Left lung (tissue), 10 donors: ENCODE data around the gene CLPSL2. TPM values are rescaled to one million over a fixed set of nuclear protein-coding genes. Genes with fewer than 3 reads are reported as not detected.

Experiments
- ATAC-seq: fragments of 200-7000 bp; cut with Tn5 transposase; one replicate; pipeline ENCODE4 v1.9.1; 2020; ENCODE audit warnings: moderate library complexity
- DNase-seq, 4 donors: peaks; one replicate each; pipeline ENCODE4 v3.0.0-alpha.2; 2013 to 2020
- H3K27ac ChIP-seq, 2 donors: fragments of 200-600 bp; sonication (generic) in 1 of 2; one replicate each; pipeline versions ENCODE4 v1.5.0 to v1.8.0; 2020 to 2021
- H3K27me3 ChIP-seq, 2 donors: fragments of 200-600 bp; sonication (generic) in 1 of 2; one replicate each; pipeline versions ENCODE4 v1.5.0 to v1.8.0; 2020 to 2021
- H3K36me3 ChIP-seq, 2 donors: fragments of 200-600 bp; sonication (generic) in 1 of 2; one replicate each; pipeline versions ENCODE4 v1.5.0 to v1.8.0; 2020 to 2021
- H3K4me1 ChIP-seq, 2 donors: fragments of 200-600 bp; one replicate each; pipeline ENCODE4 v1.8.0; 2021
- H3K4me3 ChIP-seq, 2 donors: fragments of 200-600 bp; sonication (generic) in 1 of 2; one replicate each; pipeline versions ENCODE4 v1.5.0 to v1.8.0; 2020 to 2021; ENCODE audit warnings: mild to moderate bottlenecking in 1 of 2
- H3K9me3 ChIP-seq, 2 donors: fragments of 200-600 bp; sonication (generic) in 1 of 2; one replicate each; pipeline versions ENCODE4 v1.5.0 to v1.8.0; 2020 to 2021
- intact Hi-C, 2 donors: fragments of 100-400 bp; cut with DNase I; formaldehyde crosslinking; loops; one replicate each; pipeline versions ENCODE4 v1.11.2 to v1.14.2; 2022
- polyA plus RNA-seq, 6 donors: library from polyadenylated mRNA; unstranded; fragments of 120-200 nt; gene quantifications; one replicate each; pipeline ENCODE4 v1.2.1, GENCODE V29; 2013; ENCODE audit not compliant: insufficient read length in 6 of 6
- total RNA-seq, 2 donors: library from RNA; stranded (reverse); fragmentation: NEBNext Ultra II Directional; extraction: Animal tissue kit (Norgen Biotek cat#: 25700); gene quantifications; one replicate each; pipeline ENCODE4 v1.2.1, GENCODE V29; 2021
- TF ChIP-seq, protein P1 (sequence below), 2 donors: fragments of 200-600 bp; sonication (generic) in 1 of 2; IDR thresholded peaks; one replicate each; pipeline versions ENCODE4 v1.5.0 to v1.8.0; 2021; ENCODE audit warnings: antibody characterized with exemption in 2 of 2
- donor health status: DM: no; HTN: yes; CAD: no.
- donor health status: DM: no; HTN: no; CAD: no.

Gene CLPSL2
- total and polyA plus RNA-seq, 8 donors, result not detected

DNA sequence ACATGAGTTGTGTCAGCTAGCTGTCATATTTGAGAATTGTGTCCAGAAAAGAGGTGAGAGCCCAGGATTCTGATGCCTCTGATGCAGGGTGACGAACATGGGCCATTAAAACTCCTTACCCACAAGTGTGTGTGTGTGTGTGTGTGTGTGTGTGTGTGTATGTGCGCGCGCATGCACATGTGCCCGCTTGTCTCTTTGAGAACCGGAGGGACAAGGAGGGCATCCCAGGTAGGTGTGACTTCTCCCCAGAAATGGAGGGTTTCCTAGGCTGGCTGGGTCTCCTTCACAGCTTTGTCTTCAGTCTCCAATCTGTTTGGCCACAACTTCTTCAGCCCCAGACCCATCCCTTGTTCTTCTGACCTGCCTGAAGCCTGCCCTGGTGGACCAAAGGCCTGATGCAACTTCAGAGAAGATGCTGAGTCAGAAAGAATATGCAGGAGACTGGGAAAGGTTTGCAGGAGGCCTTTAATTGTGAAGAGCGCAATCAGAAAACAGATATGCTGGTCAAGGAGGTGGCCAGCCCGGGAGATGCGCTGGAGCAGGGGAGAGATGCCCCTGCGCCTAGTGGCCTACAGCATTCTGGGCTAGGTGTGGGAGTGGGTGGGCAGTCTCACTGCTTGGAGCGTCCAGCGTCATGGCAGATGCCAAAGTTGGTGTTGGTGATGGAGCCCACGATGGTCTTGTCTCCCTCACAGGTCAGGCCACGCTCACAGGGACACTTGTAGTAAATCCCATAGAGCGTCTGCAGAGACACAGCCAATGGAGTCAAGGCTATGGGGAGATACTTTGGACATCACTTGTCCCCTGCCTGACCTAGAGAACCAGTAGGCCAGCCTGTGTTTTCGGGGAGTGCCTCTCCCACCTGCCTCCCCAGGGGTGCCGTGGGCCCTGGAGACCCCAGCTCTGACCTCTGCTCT is 18.4 kb downstream of the CLPSL2 start:
- no peak for ATAC-seq
- H3K27me3 ChIP-seq, result peaks cover 0 to 39% of the 10 kb centered on the region in 2 donors
- H3K27ac ChIP-seq, result no peak overlapping the region
- intact Hi-C loops, result no loop called here
- H3K4me1 ChIP-seq, result no peaks in the 10 kb centered on the region
- no peak overlapping the region for H3K4me3 ChIP-seq
- no peaks in the 10 kb centered on the region for H3K36me3 ChIP-seq
- TF ChIP-seq, protein P1, sequence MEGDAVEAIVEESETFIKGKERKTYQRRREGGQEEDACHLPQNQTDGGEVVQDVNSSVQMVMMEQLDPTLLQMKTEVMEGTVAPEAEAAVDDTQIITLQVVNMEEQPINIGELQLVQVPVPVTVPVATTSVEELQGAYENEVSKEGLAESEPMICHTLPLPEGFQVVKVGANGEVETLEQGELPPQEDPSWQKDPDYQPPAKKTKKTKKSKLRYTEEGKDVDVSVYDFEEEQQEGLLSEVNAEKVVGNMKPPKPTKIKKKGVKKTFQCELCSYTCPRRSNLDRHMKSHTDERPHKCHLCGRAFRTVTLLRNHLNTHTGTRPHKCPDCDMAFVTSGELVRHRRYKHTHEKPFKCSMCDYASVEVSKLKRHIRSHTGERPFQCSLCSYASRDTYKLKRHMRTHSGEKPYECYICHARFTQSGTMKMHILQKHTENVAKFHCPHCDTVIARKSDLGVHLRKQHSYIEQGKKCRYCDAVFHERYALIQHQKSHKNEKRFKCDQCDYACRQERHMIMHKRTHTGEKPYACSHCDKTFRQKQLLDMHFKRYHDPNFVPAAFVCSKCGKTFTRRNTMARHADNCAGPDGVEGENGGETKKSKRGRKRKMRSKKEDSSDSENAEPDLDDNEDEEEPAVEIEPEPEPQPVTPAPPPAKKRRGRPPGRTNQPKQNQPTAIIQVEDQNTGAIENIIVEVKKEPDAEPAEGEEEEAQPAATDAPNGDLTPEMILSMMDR (IDR thresholded peaks at IDR 0.05), result no peak
- H3K9me3 ChIP-seq, result no peaks in the 10 kb centered on the region
- no peak for DNase-seq

DNA sequence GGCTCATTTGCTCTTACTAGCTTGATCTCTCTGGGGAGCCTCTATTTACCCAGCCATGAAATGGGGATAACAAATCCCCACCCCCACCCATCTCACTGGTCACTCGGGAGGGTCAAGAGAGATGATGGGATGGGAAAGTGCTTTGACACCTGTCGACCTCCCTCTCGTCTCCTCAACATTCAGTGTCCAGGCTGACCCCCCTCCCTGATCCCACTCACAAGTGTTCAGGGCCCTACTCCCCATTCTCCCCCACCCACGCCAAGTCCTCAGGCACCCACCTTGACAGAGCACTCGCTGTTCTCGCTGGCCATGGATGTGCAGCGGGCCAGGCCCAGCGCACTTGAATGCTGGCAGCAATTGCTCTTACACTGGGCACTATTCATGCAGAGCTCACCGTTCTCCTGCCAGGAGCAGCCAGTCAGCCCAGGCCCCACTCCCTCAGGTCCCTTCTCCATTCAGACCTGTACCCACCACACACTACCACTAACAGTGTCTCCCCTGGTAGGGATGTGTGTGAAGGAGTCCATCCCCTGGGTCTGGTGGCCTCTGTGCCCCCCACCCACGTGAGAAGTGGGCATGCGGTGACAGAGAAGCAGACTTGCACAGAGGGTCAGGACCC is 19.2 kb downstream of the CLPSL2 start:
- Histone ChIP-seq H3K4me3 (no peak overlapping the region), H3K36me3 (no peaks in the 10 kb centered on the region), H3K9me3 (no peaks in the 10 kb centered on the region), H3K27me3 (peaks cover 0 to 31% of the 10 kb centered on the region in 2 donors), H3K27ac (no peak overlapping the region), H3K4me1 (no peaks in the 10 kb centered on the region)
- TF ChIP-seq, protein P1 (IDR thresholded peaks at IDR 0.05), result no peak
- ATAC-seq, result no peak
- no peak for DNase-seq
- intact Hi-C loops, result no loop called here

DNA sequence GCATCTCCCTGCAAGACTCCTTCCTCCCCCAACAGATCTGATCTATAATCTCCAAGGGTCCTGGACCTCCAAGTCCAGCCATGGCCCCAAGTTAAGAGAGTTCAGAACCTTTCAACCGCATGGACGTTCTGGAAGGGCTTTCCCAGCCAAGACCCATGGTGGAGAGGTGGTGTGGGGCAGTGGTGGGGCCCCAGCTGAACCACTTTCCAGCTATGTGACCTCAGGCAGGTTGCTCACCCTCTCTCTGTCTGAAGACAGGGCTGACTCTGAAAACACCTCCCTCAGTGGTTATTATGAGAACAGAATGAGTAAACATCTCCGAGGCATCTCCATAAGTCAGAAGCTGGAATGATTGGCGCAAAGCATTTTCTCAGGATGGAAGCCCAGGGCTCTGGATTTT is 19.8 kb downstream of the CLPSL2 start:
- Histone ChIP-seq H3K4me1 (no peaks in the 10 kb centered on the region), H3K27me3 (peaks cover 0 to 24% of the 10 kb centered on the region in 2 donors), H3K9me3 (no peaks in the 10 kb centered on the region), H3K4me3 (no peak overlapping the region), H3K27ac (no peak overlapping the region), H3K36me3 (no peaks in the 10 kb centered on the region)
- intact Hi-C loops, result no loop called here
- ATAC-seq (no peak), DNase-seq (no peak)
- TF ChIP-seq, protein P1 (IDR thresholded peaks at IDR 0.05), result no peak

DNA sequence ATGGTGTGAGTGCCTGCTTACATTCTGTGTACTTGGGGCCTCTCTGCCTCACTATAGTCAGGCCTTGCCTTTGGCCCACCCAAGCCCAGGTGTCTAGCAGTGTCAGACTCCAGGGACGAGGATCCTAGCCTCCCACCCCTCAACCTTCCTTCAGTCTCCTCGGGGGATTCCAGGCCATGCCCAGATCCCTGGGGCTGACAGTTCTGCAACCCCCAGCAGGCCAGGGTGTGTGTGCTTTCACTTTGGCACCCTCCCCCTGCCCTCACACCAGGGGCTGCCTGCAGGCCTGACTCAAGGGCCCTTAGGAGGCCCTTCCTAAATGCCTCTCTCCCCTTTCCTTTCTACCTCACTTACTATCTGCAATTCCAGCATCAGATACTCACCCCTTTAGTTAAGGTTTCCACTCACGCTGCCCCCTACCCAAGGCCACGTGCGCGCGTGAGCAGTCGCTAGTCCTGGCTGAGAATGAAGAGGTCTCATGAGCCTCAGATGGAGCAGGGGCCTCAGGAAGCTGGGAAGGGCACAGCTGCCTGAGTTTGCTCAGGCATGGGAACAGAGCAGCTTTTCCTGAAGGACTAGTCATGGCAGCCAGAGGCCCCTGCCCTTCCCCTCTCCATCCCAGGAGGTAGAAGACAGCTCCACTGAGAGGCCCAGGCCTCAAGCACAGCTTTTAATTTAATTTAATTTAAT is 21.6 kb downstream of the CLPSL2 start:
- Histone ChIP-seq H3K4me1 (no peaks in the 10 kb centered on the region), H3K9me3 (no peaks in the 10 kb centered on the region), H3K27me3 (peaks cover 0 to 14% of the 10 kb centered on the region in 2 donors), H3K27ac (no peak overlapping the region), H3K4me3 (no peak overlapping the region), H3K36me3 (no peaks in the 10 kb centered on the region)
- DNase-seq (no peak), ATAC-seq (no peak)
- intact Hi-C loops, result no loop called here
- TF ChIP-seq, protein P1 (IDR thresholded peaks at IDR 0.05), result no peak

DNA sequence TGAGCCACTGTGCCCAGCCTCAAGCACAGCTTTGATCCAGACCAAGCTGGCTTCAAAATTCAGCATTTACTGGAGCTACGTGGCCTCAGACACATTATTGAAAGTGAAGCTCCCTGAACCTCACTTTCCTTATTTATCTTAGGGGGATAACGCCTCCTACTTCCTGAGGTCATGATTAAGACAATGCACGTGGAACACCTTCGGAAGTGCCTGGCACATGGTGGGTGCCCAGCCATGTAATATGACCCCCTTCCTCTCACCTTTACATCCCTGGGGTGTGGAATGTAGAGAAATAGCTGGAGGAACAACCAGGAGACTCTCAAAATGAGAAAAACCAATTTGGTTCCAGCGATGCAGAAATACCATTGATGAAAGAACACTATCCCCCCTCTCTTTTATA is 22.3 kb downstream of the CLPSL2 start:
- Histone ChIP-seq H3K27ac (no peak overlapping the region), H3K4me3 (no peak overlapping the region), H3K9me3 (no peaks in the 10 kb centered on the region), H3K36me3 (no peaks in the 10 kb centered on the region), H3K4me1 (no peaks in the 10 kb centered on the region), H3K27me3 (peaks cover 0 to 17% of the 10 kb centered on the region in 2 donors)
- TF ChIP-seq, protein P1 (IDR thresholded peaks at IDR 0.05), result no peak
- no peak for DNase-seq
- intact Hi-C loops, result no loop called here
- ATAC-seq, result no peak
